ENCODE measurements around the gene FRMD8.

Gene FRMD8

GRCh38 chr11:65392899-65393298, 6.5 kb downstream of the FRMD8 start:
- DNase-seq = no peak

DNA sequence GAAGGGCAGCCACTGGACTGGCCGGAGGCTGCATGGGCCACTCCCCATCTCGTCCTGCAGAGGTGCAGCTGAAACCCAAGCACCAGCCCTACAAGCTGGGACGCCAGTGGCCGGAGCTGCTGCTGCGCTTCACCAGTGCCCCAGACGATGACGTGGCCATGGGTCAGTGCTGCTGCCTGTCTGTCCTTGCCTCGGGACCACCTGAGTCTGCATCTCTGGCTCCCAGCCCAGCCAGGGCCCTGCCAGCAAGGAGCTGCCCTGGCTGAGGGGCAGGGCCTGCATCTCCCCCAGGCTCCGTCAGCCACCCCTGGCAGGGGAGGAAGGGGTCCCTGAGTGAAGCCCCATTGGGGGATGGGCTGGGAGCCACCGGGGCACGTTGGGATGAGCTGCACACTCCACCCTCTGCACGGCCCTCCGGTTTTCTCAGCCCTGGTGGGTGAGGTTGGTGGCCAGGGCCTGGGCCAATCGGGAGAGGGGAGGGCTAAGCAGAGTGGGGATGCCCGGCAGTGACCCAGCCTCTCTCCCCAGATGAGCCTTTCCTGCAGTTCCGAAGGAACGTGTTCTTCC, 7.2 kb downstream of the FRMD8 start:
- DNase-seq = no peak

GRCh38 chr11:65394125-65394536, 7.7 kb downstream of the FRMD8 start:
- no peak for DNase-seq

GRCh38 chr11:65395961-65396530, 9.6 kb downstream of the FRMD8 start:
- DNase-seq = no peak

- no peak for DNase-seq
Observed at GRCh38 chr11:65396769-65397745, 10.6 kb downstream of the FRMD8 start.

DNA sequence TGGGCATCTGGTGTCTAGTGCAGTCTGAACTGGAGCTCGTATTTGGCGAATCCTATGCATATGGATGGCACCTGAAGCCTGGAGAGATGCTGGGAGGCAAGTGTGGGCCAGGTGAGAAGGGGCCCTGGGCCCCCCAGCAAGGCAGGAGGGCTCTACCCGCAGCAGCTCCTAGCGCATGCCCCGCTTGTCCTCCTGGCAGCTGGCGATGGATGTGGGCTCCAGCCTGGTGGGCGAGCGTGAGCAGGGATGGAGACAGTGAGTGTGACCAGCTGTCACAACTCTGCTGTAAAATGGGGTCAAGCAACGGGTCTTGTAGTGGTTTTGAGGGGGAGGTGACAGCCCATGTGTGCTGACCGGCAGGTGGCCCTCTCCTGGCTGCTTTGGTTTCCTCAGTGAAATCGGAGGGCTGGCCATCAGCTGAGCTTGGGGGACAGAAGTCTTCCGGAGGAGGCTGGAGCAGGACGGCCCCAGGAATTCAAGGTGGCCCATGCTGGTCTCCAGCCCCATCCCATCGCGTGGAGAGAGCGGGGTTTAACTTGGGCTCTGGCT, 12.0 kb downstream of the FRMD8 start:
- DNase-seq = no peak

DNA sequence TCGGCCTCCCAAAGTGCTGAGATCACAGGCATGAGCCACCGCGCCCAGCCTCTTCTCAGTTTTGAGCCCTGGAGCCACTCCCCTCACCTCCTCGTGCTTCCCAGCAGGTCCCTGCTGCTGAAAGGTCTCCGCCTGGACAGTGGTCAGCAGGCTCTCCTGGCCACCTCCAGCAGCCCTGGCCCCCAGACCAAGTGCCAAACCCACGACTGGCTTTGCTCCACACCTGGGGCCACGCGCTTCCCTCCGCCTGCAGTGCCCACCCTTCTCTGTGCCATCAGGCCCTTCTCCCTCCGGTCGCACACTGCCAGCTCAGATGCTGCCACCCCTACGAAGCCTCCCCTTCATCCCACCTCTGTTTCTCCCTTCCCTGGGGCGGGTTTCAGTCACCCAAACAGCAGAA, 12.8 kb downstream of the FRMD8 start:
- DNase-seq = no peak

DNA sequence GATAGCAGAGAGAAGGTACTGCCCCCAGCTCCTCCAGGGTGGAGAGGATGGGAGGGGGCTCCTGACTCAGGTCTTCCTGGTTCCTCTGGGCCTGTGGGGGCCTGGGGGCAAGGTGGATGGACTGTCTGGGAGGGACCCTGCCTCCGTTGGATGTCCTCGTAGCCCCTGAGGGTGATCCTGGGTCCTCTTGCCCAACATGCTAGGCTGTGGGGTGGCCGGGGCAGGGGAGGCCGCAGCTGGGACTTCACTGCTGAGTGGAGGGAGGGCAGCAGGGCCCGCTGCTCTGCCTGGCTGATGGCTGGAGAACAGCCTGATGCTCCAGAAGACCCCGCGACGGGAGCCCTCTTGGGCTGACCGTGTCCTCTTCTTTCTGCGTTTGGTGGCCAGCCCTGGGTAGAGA, 13.4 kb downstream of the FRMD8 start:
- no peak for DNase-seq

DNA sequence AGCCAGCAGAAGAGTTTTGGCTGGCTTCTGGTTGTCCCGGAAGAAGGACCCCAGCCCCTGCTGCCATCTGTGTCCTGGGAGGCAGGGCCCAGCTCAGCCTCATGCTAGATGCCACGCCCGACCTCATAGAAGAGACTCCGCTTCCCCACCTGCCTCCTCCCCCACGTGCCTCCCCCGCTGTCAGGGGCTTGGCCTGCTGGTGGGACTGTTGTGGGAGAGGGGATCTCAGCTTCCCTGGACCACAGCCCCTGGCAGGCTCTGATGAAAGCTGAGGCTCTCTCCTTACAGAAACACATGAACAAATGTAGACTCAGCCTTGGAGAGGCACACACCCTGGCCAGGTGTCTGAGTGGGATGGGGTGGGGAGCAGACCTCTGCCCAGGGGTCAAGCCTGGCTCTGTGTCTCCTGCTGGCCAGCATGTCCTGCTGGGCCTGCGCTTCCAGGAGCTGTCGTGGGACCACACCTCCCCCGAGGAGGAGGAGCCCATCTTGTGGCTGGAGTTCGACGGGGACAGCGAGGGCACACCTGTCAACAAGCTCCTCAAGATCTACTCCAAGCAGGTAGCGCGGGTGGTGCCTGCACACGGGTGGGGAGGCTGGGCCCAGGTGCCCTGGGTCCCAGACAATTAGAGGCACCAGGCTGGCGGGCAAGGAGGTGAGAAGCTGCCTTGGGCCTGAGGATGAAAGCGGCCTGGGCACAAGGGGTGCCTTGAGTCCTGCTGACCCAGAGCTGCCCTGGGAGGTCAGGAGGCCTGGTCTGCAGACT, 14.1 kb downstream of the FRMD8 start:
- no peak for DNase-seq

DNA sequence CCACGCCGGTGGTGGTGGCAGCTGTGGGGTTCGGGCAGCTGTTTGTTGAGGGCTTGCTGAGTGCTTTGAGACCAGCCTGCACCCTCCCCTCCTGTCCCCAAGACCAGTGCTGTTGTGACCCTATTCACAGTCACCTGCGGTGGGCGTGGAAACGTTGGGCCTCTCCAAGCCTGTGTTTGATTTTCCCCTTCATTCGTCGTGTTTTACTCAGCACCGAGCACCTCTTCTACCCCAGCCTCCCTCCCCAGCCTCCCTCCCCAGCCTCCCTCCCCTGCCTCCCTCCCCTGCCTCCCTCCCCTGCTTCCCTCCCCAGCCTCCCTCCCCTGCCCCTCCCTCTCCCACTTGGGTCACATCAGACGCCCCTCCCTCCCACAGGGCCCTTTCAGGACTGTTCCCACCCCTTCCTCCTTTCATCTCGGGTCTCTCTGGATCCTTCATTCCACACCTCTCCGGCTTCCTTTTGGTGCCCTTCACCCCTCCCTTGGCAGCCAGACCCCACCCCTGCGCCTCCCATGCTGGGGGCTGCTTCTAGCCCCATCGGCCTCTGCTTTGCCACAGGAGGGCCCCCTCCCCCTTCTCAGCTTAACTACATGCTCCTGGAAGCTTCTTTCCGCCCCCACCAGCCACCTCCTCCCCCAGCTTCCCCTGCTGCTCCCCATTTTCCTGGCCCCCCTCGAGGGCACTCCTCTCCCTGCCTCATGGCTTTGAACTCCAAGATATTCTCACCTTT, 14.8 kb downstream of the FRMD8 start:
- DNase-seq = no peak

- no peak for DNase-seq
Observed at GRCh38 chr11:65401803-65402248, 15.4 kb downstream of the FRMD8 start.

DNA sequence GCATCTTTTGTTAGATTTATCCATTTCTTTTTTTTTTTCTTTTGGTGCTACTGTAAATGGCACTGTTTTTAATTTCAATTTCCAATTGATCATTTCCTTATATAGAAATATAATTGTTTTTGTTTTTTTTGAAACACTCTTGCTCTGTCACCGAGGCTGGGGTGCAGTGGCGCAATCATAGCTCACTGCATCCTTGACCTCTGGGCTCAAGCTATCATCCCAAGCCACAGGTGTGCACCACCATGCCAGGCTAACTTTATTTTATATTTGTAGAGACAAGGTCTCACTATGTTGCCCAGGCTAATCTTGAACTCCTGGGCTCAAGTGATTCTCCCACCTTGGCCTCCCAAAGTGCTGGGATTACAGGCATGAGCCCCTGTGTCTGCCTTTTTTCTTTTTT, 16.4 kb downstream of the FRMD8 start:
- DNase-seq = no peak

GRCh38 chr11:65403607-65404121, 17.2 kb downstream of the FRMD8 start:
- peak in 1 of 56 donors; percentile 12 for DNase-seq

- no peak for DNase-seq
Observed at GRCh38 chr11:65404210-65404609, 17.8 kb downstream of the FRMD8 start.

DNA sequence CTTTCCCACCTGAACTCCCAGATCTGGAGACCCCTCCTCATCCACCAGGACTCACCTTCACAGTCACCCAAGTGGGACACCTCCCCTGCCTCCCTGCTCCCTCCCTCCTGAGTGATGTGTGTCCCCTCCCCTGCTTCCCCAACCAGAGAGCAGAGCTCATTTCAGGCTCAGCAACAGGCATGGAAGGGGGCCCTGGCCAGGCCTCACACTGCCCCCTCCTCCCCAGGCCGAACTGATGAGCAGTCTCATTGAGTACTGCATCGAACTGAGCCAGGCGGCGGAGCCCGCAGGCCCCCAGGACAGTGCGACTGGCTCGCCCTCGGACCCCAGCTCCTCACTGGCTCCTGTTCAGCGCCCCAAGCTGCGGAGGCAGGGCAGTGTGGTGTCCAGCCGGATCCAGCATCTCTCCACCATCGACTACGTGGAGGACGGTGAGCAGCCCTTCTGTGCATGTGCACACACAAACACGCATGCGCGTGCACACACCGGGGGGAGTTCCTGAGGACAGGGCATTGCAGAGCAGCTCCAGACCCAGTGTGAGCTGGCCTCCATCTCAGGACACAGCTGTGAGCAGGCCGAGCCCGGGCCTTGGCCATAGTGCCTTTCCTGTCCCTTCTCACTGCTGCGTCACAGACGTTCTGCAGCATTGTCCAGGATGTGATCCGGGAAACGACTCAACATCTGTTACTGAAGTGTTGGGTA, 18.4 kb downstream of the FRMD8 start:
- DNase-seq = no peak

- no peak for DNase-seq
Observed at GRCh38 chr11:65410936-65411680, 24.7 kb downstream of the FRMD8 start.

GRCh38 chr11:65411681-65412070, 25.2 kb downstream of the FRMD8 start:
- no peak for DNase-seq

DNA sequence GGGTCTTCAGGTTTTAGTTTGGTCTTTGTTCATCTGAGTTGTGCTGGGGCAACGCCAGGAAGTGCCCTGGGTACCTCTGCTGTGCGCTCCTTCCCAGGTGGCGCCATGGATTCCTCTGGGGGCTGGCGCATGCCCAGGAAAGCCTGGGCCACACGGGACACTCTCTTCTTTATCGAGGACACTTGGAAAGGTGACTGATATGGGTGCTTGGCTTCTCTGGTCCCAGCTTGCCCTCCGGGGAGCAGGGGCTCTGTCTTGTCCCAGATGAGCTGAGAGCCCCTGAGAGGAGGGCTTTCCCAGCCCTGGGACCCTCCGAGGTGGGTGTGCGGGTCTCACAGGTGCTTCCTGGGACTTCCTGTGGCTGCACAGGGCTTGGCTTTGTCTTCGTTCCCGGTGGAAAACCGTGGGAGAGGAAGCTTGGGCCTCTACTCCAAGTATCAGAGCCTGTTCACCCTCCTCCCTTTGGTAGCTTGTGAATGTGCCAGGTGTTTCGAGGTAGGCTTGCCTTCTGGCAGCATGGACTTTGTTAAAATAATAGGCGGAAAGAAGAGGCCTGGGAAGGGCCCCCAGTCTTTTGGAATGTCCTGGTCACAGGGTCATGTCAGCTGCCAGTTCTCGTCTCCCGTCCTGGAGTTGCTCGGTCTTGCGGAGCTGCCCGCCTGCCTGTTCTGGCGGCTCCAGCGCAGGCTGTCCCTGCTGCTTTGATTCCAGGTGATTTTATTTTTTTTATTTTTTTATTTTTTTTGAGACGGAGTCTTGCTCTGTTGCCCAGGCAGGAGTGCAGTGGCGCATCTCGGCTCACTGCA, 26.0 kb downstream of the FRMD8 start:
- no peak for DNase-seq

All from nucleus accumbens (tissue), 56 donors.